ENCODE data around the gene BRK1.
"Not testable (repeated sequence)": the region's sequence is repeated elsewhere in the genome, so short reads cannot be mapped to it uniquely, and the experiment has no call there.

Gene BRK1

DNA sequence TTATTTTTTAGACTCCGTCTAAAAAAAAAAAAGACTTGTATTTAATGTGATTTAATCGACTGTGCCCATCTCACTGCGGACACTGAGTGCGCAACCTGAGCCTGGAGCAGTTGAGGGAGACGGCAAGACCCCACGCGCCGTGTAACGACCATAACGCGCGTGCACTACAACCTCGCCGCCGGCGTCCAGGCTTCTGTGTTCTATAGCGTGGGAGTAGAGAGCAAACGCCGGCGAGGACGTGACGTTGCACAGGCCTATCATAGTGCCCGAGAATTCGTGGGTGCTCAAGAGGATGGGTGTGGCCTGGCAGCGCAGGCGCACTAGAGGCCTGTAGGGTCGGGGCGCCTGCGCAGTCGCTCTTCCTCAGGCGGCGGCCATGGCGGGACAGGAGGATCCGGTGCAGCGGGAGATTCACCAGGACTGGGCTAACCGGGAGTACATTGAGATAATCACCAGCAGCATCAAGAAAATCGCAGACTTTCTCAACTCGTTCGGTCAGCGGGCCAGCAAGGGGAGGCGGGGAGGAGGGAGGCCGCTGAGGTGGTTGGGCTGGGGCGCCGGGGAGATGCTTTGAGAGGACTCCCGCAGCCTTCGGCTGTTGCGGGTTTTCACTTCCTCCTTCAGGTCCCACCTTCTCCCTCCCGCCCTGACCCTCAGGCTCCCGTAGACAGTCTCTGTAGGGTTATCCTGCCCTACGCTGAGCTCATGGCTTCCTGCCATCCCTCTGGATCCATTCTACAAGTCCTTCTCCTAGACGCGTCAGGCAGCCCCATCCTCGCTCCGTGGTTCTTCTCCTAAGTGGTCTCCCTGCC, at the start of gene BRK1:
Gene BRK1 (plus strand): TSS at position 350 of the 812 bp plus-strand sequence. CDS start 27 bp downstream, at position 377.
- DNase-seq: peak; percentile 56

DNA sequence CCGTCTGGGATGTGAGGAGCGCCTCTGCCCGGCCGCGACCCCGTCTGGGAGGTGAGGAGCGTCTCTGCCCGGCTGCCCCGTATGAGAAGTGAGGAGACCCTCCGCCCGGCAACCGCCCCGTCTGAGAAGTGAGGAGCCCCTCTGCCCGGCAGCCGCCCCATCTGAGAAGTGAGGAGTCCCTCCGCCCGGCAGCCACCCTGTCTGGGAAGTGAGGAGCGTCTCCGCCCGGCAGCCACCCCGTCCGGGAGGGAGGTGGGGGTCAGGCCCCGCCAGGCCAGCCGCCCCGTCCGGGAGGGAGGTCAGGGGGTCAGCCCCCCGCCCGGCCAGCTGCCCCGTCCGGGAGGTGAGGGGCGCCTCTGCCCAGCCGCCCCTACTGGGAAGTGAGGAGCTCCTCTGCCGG, 45.4 kb upstream of the BRK1 start:
- not testable (repeated sequence) for DNase-seq

- DNase-seq: no peak
These were observed 40.8 kb upstream of the BRK1 start for GRCh38 chr3:10074666-10075065.

- DNase-seq: no peak
These were observed 33.6 kb upstream of the BRK1 start for GRCh38 chr3:10081871-10082270.

DNA sequence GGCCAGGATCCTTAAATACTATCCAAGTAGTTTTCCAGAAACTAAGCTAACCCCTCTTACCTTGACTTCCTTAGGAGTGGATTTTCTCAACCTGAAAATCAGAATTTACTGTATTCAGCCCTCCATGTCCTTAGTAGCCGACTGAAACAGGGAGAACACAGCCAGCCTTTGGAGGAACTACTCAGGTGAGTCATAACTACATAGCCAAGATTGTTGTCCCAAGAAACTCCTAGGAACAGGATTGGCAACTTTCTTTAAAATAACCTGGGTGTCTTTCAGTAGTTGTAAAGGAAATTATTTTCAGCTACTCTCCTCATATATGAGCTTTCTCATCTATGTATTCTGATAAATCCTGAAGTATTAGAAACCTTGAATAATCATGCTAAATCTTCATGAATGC, 29.7 kb upstream of the BRK1 start:
- DNase-seq: no peak

DNA sequence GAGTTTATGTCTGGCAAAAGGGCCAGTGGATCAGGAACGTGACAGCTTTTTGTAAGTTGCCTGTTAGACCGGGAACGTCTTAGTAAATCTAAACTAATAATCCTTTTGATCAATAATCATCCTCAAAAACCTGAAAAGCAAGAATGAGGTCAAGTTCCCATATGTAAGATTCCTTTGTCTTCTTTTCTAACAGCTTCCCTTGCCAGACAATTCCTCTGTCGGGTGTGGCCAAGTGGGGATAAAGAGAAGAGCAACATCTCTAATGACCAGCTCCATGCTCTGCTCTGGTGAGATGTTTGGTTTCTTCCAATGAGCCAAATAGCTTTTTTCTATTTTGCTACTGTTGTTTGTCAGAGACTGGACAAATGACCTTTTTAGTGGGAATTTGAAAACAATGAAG, 27.2 kb upstream of the BRK1 start:
- no peak for DNase-seq

DNA sequence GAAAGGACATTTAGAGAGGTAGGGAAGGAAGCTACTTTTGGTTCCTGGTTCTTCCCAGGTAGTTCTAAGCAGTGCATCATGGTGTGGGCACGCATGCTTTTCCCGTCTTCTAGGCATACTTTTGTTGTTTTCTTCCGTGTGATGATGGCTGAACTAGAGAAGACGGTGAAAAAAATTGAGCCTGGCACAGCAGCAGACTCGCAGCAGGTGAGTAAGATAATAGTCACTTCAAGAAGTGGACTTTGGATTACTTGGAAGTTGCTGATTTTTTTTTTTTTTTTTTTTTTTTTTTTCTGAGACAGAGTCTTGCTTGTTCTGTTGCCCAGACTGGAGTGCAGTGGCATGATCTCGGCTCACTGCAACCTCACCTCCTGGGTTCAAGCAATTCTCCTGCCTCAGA, 25.3 kb upstream of the BRK1 start:
- DNase-seq: no peak

GRCh38 chr3:10090774-10091173, 24.7 kb upstream of the BRK1 start:
- DNase-seq: not testable (repeated sequence)

- DNase-seq: not testable (repeated sequence)
These were observed 24.1 kb upstream of the BRK1 start for GRCh38 chr3:10091387-10091786.

DNA sequence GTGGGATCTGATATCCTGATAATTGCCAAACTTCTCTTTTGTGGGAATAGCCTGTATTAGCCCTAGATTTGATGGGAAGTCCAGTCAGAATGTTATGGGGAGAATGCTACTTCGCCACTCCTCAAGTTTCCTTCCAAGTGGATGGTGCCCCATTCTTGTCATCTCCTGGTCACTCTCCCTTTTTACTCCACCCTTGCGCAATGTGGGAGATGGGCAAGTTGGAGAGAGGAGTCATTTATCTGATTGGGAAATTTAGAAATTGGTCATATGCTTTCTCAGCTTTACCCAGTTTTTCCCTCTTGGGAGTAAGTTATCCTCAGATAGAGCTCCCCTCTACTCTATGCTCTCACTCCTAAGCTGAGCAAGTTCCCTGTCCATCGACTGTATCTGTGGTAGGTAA, 21.8 kb upstream of the BRK1 start:
- DNase-seq: no peak

- DNase-seq: no peak
These were observed 16.4 kb upstream of the BRK1 start for GRCh38 chr3:10099041-10099440.

DNA sequence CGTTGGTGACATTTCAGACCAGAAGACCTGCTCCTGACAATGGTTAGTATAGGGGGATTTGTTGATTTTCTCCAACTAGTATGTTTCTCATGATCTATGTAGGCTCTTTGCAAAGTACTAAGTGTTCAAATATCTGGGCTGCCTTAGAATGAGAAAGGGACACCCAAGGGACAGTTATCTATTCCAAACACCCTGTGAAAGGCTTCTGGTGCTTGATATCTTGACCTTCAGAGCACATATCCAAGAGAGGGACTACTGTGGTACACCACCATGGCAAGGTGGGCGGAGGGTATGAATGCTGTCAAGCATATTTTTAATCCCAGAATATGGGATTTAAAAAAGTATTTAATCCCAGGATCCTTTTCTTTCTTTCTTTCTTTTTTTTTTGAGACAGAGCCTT, 8.6 kb upstream of the BRK1 start:
- no peak for DNase-seq

DNA sequence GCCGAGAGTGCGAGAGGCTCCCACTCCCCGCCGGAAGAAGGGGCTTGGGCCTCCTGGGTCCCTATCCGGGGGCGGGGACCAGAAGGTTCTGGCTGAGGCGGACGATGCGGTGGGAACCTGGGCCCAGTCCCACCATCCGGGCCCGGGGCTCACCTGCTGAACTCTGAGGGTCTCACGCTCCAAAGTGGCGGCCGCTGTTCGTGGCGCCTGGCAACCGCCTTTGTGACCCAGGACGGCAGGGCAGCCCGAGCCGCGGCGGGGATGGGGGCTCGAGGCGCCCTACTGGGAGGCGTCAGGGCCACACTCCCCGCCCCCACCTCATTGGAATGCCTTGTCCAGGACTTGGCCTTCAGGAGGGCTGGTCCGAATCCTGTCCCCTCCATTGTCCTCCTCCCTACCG, 7.4 kb upstream of the BRK1 start, which contains the start of gene FANCD2OS:
Gene FANCD2OS (minus strand): TSS at position 165 of the 400 bp plus-strand sequence. CDS start 3,481 bp downstream, outside the sequence.
- DNase-seq: no peak

DNA sequence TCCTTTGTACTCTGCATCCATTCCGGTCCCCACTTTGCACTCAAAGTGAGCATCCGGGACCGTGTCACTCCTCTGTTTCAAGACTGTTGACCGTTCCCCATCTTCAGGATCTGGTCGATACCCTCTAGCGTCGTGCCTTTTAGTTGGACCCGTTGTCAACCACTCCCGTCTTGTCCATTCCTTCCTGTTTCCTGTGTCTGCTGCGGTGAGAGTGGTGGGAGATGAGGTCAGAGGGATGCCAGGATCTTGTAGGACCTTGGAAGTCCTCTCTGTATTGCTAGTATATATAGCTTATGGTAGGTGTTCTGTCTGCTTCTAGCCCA, 624 bp downstream of the BRK1 start:
- no peak for DNase-seq

- no peak for DNase-seq
These were observed 1.5 kb downstream of the BRK1 start for GRCh38 chr3:10116928-10117327.

DNA sequence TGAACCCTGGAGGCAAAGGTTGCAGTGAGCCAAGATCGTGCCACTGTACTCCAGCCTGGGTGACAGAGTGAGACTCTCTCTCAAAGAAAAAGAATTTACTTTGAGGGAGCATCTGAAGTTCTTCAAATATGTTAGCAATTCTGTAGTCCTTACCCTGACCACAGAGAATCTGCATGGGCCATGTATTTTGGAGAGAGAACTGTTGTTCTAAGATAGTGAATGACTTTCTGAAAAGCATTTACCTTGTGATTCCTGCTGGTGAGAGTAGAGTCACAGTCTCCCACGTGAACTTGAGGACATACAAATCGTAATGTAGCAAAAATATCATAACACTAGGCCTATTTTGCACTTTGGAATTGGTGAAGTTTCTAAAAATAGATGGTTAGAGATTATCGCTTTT, 3.9 kb downstream of the BRK1 start:
- no peak for DNase-seq

- no peak for DNase-seq
These were observed 5.6 kb downstream of the BRK1 start for GRCh38 chr3:10121064-10121463.

DNA sequence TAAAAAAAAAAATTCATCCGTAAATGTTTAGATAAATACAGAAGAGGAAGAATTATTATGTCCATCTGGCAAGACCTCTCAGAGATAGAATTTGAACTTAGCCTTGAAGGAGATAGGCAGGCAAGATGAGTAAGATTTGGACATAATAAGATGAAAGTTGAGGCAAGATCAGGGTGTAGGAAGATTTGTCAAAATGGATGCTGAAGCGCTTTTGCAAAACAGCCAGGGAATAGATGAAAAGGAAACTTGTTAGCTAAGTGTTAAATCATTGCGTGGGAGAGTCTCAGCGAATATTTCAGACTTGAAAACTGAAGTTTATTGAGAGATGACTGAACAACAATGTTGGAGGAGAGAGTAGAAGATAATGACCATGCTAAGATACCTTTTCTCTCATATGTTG, 7.2 kb downstream of the BRK1 start:
- no peak for DNase-seq

DNA sequence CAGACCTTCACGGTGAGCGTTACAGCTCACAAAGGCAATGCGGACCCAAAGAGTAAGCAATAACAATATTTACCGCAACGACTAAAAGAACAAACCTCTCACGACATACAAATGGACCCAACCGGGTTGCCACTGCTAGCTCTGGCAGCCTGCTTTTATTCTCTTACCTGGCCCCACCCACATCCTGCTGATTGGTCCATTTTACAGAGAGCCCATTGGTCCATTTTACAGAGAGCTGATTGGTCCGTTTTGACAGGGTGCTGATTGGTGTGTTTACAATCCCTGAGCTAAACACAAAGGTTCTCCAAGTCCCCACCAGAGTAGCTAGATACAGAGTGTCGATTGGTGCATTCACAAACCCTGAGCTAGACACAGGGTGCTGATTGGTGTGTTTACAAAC, 20.4 kb downstream of the BRK1 start:
- DNase-seq: not testable (repeated sequence)

DNA sequence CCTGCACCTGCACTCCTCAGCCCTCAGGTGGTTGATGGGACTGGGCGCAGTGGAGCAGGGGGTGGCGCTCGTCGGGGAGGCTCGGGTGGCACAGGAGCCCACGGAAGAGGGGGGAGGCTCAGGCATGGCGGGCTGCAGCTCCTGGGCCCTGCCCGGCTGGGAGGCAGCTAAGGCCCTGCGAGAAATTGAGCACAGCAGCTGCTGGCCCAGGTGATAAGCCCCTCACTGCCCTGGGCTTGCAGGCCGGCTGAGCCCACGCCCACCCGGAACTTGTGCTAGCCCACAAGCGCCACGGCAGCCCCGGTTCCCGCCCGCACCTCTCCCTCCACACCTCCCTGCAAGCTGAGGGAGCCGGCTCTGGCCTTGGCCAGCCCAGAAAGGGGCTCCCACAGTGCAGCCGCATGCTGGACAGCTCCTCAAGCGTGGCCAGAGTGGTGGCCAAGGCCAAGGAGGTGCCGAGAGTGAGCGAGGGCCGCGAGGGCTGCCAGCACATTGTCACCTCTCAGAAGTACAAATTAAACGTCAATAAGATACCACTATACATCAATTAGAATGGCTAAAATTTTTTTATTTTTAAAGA, 21.0 kb downstream of the BRK1 start:
- no peak for DNase-seq

GRCh38 chr3:10137178-10137577, 21.7 kb downstream of the BRK1 start:
- no peak for DNase-seq

DNA sequence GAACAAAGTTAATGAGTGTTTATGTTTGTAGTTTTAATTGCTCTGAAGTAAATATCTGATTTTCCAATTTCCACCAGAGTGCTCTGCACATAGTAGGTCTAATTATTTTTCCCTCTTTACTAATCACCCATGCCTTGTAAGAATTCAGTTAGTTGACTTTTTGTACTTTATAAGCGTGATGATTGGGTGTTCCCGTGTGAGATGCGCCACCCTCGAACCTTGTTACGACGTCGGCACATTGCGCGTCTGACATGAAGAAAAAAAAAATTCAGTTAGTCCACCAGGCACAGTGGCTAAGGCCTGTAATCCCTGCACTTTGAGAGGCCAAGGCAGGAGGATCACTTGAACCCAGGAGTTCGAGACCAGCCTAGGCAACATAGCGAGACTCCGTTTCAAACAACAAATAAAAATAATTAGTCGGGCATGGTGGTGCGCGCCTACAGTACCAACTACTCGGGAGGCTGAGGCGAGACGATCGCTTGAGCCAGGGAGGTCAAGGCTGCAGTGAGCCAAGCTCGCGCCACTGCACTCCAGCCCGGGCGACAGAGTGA, 25.6 kb downstream of the BRK1 start:
- DNase-seq: no peak

- DNase-seq: no peak
These were observed 27.5 kb downstream of the BRK1 start for GRCh38 chr3:10142707-10143560.

Data from NCI-H2081 treated with DMSO at 0.1 percent for 48 hours (cell line).